Measurements from ENCODE around the gene TEC.

GRCh38 chr4:48175328-48175727 lies 94.3 kb downstream of the TEC start:
- no peak for TF ChIP-seq EZH2phosphoT487 (IDR thresholded peaks at IDR 0.05; ENCODE audit: unreplicated experiment)
- TF ChIP-seq CTCF (conservative IDR thresholded peaks at IDR 0.05; ENCODE audit: low read depth in 2 of 2) = no peak
